NCI-H526 (cell line): Measurements from ENCODE around the gene MPZL1.

Experiments used
- DNase-seq, 2 experiments: peaks; one replicate each; lab custom pipeline; 2025; lab: John Stamatoyannopoulos, UW

Gene MPZL1

DNA sequence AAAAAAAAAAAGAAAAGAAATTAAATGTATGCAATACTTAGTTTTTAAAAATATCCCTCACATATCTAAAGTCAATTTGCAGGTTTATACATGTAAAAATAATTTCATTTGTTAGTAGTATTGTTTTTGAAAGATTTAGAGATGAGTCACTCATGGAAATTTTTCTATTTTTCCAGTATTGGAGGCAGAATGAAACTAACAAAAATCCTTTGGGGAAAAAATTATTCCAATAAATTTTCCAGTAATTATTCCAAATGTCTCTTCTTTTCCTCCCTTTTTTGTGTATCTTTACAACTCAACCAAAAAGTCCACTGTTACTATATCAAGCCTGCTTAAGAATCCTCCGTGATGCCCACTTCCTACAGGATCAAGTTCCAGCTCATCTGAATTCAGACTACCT is 29.9 kb downstream of the MPZL1 start:
- no peak for DNase-seq

DNA sequence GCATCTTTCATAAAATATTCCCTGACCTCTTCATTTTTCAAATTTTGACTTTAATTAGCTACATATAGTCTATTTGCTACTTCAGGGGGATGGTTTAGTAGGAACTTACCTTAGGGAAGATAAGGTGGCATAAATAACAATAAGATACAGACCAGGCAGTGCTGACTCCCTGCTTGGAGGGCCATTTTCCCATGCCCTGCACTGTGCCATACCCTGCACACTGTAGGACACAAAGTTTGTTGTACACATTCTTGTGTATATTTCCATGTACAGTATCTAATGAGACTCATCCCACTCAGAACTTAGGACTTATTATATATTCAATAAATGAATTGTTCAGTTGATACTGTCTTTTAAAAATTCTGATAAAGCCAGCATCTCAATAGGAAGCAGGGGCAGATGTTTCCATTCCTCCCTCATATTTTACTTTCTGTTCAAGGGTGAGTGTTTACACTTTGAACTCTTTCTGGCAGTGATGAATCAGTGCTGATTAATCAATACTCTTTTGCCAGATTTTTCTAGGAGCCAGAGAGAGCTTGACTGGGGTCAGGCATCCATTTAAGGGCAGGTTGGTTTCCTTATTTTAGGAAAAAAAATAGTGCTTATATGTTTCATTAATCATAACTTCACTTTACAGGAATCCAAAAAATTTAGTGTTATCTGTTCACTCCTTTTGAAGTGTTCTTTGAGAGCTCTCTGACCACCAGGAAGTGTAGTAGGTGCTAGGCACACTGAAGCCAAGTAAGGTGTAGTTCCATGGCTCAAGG is 30.6 kb downstream of the MPZL1 start:
- no peak for DNase-seq

GRCh38 chr1:167755654-167756053 is 33.9 kb downstream of the MPZL1 start:
- DNase-seq, result no peak

DNA sequence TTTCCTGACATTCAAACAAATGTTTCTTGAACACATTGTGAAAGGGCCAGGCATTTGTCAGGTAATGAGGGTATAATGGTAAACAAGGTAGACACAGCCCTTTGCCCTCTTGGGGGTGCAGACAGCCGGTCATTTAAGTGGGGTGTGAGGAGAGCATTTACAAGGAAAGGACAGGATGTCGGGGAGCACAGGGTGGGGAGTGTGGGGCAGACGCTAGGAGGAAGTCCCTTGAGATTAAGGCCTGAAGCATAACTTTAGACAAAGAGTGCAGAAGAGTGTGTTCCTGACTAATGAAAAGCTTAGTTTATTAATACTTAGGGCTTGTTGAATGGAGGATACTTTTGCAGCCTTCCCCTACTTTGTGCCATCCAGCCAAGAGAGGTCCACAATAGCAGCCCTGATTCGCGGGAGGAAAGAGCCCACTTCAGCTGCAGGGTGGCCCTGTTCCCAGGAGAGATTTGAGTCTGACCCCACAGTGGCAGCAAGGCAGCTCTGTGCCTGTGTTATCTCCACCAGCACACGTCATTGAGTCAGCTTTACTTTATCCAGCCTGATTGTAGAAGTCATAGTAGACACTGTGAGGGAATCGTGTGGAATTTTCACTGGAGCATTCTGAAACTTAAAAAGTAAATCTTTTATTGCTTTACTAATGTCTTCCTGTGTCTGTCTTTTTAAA is 35.1 kb downstream of the MPZL1 start:
- no peak for DNase-seq

DNA sequence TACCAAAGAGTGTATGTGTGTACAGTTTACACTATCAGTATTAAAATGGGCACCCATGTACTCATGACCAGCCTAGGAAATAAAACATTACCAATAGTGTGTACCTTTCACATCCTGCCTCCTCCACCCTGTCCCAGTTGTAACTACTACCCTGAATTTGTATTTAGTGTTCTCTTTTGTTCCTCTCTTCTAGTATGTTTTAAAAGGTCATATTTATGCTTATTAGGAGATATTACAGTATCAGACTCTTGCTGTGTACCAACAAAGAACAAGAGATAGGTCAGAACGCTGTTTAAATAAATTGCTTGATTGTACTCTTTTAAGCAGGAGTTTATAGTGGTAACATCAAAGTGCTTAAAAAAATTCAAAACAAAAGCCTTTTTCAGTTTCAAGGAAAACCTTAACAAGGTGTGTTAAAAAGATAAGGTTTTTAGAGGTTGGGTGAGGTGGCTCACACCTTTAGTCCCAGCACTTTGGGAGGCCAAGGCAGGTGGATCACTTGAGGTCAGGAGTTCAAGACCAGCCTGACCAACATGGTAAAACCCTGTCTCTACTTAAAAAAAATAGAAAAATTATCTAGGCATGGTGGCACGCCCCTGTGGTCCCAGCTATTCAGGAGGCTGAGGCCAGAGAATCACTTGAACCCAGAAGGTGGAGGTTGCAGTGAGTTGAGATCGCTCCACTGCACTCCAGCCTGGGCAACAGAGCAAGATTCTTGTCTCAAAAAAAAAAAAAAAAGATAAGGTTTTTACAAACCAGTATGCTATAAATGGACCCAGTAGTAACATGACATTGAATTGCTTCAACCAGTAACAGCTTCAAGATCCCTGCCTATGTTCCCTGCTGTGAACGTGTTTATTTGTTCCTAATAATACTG is 35.9 kb downstream of the MPZL1 start:
- DNase-seq, result no peak

DNA sequence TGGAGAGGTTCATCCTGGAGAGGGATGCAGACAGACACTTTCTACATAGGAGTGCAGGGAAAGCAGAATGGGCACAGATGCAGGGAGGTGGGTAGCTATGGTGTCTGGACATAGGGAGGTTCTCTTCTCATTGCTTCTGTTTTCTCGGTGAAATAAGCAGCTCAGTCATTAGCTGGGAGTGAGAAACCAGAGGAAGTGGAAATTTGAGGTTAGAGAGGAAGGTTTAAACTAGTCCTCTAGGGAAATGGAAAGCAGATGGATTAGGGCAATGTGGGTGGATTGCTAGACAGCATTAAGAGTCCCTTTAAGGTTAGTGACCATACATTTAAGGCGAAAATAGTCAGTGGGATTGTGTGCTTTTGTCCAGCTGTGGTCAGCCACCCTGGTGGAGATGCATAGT is 39.6 kb downstream of the MPZL1 start:
- no peak for DNase-seq

DNA sequence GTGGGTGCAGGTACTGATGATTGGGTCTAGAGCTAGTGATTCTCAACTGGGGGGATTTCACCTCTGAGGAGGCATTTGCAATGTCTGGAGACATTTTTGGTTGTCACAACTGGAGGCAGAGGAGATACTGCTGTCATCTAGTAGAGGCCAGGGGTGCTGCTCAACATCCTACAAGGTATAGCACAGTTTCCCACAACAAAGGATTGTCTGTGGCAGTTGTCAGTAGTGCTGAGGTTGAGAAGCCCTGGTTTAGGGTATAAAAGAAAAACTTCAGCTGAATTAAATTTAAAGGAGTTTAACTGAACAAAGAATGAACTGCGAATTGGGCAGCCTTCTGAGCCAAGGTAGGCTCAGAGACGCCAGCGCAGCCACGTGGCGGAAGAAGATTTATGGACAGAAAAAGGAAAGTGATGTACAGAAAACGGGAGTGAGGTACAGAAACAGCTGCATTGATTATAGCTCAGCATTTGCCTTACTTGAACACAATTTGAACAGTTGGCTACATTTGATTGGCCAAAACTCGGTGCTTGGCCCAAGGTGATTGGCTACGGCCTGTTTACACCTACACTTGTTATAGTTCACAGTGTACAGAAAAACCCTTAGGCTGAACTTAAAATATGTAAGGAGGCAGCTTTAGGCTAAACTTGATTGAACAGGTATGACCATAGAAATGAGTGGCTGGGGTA is 40.4 kb downstream of the MPZL1 start:
- DNase-seq, result no peak

DNA sequence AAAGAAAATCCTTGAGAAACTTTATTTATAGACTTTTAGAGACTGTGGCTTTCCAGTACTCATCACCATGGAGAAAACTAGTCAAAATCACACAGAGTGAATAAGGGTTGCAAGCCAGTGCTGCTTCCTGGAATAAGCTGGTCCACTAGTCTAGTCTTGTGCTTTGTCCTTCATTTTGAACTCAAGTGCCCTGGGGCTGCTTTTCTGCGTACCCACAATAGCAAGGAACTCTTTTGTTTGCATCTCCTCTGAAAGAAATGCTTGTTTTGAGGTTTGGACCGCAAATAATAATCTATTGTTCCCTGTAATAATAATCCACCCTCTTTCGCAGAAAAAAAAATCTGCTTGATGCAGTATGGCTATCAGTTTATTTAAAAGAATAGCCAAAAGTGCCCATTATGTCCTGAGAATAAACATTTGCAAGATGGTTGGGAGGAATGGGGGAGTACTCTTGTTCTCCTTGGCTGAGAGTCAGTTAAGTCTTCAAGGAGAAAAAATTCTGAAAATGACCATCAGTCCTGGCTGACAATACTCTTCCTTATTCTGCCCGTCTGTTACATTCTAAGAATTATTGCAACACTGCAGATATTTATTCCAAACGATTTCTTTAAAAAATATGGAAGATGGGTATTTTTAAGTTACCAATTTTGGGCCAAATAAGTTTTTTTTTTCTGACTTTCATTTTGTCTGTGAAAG is 41.9 kb downstream of the MPZL1 start:
- DNase-seq, result no peak

- DNase-seq, result no peak
Measured at GRCh38 chr1:167764458-167765330, 42.9 kb downstream of the MPZL1 start.

DNA sequence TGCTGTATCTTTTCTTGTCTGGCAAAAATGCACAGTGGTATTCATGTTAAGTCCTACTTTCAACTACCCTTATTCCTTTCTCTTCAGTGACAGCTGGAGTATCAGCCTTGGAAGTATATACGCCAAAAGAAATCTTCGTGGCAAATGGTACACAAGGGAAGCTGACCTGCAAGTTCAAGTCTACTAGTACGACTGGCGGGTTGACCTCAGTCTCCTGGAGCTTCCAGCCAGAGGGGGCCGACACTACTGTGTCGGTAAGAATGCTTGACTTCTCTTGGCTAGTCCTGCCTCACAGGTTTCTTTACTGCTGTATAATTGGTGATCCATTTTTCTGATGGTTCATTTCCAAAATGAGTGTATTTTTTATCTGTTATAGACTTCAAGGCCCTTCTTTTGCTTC is 43.7 kb downstream of the MPZL1 start:
- DNase-seq, result no peak

DNA sequence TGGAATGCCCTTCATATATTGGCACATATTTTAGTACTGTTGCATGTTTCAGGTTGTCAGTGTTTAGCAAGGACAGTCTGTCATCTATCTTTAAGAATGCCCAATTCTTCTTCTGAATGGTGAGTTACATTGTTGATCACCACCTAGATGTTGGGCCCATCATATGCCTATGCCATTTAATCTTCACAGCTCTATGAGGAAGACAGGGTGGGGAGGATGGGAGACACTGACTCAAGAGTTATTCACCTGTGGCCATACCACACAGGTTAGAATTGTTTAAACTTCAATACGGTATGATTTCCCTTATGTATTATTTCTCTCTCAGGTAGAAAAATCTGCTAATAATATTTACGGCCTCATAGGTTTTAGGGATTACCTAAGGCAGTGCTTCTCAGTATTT is 44.8 kb downstream of the MPZL1 start:
- DNase-seq, result no peak

DNA sequence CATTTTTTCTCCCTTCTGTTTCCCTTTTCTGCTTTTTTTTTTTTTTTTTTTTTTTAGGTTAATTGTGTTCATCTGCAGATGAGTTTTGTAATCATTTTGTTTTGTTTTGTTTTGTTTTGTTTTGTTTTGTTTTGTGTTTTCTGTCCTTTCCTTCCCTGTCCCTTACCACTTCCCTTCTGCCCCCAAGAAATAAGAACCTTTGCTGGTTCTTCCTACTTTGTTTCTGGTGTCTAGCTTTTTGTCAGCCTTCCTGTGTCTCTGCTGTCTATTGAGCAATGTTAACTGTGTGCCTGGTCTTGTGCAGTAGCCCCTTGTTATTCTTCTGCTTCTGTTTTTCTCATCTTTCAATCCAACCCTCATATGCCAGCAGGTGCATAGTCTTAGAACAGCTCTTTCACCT is 46.0 kb downstream of the MPZL1 start:
- DNase-seq, result no peak

- DNase-seq, result no peak
Measured at GRCh38 chr1:167770127-167770526, 48.3 kb downstream of the MPZL1 start.

- no peak for DNase-seq
Measured at GRCh38 chr1:167772436-167772835, 50.7 kb downstream of the MPZL1 start.

- DNase-seq, result no peak
Measured at GRCh38 chr1:167773516-167773915, 51.7 kb downstream of the MPZL1 start.

DNA sequence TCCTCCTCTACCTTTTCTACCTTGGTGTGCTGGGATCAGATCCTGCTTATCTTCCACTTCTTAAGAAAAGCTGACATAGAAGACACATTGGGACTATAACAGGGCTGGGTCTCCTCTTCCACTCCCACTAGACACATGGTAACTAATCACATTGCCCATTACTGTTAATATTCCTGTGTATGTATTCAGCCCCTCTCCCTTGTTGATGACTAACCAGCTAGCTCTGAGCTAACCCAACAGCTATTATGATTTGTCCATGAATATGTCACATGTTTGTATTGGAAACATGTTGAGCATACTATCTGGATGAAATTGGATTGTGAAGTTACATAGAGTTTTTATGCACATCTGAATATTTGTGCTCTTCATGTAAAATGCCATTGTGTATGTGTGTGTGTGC is 52.9 kb downstream of the MPZL1 start:
- DNase-seq, result no peak

- DNase-seq, result no peak
Measured at GRCh38 chr1:167775178-167775577, 53.4 kb downstream of the MPZL1 start.

- DNase-seq, result no peak
Measured at GRCh38 chr1:167776151-167776550, 54.4 kb downstream of the MPZL1 start.

- DNase-seq, result no peak
Measured at GRCh38 chr1:167776616-167777268, 55.0 kb downstream of the MPZL1 start.

DNA sequence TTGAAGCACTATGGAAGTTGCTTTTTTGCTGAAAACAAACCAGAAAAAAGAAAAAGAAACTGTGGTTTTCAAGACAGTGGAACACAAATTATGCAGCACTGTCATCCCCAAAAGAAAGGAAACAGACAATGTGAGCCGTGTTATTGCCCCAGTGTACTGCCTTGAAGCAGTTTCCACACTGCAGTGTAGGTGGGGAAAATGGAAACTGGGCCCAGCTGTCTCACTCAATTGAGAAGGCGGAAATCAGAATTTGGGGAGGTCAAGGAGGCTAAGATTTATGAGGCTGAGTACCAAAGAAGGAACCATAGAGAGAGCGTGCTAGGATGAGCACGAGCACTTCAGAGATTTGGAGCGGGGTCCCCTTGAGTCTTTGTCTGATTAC is 55.5 kb downstream of the MPZL1 start:
- no peak for DNase-seq
